Endothelial cell of umbilical vein (primary cell): ENCODE data around the gene POLR3A. TPM values are rescaled to one million over a fixed set of nuclear protein-coding genes. Genes with fewer than 3 reads are reported as not detected.
"Not testable (repeated sequence)": the region's sequence is repeated elsewhere in the genome, so short reads cannot be mapped to it uniquely, and the experiment has no call there.

Experiments
- BruUV-seq: library from RNA; stranded (reverse); fragments of 400-500 nt; replicated peaks from 2 replicates; lab custom pipeline; 2021; lab: Mats Ljungman, UMichigan
- CTCF ChIA-PET: fragments of 300-600, 350-600 bp; sonication (Branson Sonifier 250); formaldehyde crosslinking; loops from one replicate; lab custom pipeline; 2021; ENCODE audit warnings: antibody characterized with exemption, inconsistent platforms; lab: Charles Lee
- POLR2A ChIA-PET: fragments of 300-600, 350-600 bp; sonication (Branson Sonifier 250); formaldehyde crosslinking; loops from one replicate; lab custom pipeline; 2021; ENCODE audit warnings: antibody characterized with exemption, inconsistent platforms; lab: Charles Lee
- DNase-seq: peaks from one replicate; pipeline ENCODE4 v3.0.0-alpha.2; 2011; ENCODE audit warnings: low read depth, low spot score
- FAIRE-seq: peaks from 2 replicates; lab custom pipeline; 2011; peaks lifted over from hg19 to GRCh38; lab: Jason Lieb, UNC
- H2AFZ ChIP-seq: 2 replicates; pipeline ENCODE4 v1.6.0; 2012; ENCODE audit warnings: low read depth, low read length, control low read depth, inconsistent platforms
- H3K27ac ChIP-seq: 2 replicates; pipeline ENCODE4 v1.5.1; 2011; ENCODE audit warnings: low read depth, mild to moderate bottlenecking, control low read depth, low read length, moderate library complexity; ENCODE audit not compliant: insufficient read depth
- H3K27me3 ChIP-seq, 2 experiments: 2 replicates each; pipeline versions ENCODE4 v1.6.0 to v1.6.1; 2011; ENCODE audit warnings: low read length in 2 of 2, mixed read lengths in 1 of 2; ENCODE audit not compliant: control insufficient read depth in 2 of 2, insufficient read depth in 2 of 2
- H3K36me3 ChIP-seq, 2 experiments: 2 replicates in 1 of 2; 3 replicates in 1 of 2; pipeline ENCODE4 v1.5.1; 2011; ENCODE audit warnings: low read length in 2 of 2, mild to moderate bottlenecking in 1 of 2, moderate library complexity in 1 of 2; ENCODE audit not compliant: control insufficient read depth in 2 of 2, insufficient read depth in 2 of 2; ENCODE audit errors: extremely low read depth in 1 of 2
- H3K4me1 ChIP-seq: 3 replicates; pipeline ENCODE4 v1.5.1; 2011; ENCODE audit warnings: mild to moderate bottlenecking, low read length; ENCODE audit not compliant: control insufficient read depth, insufficient read depth; ENCODE audit errors: extremely low read depth
- H3K4me2 ChIP-seq: 2 replicates; pipeline ENCODE4 v1.6.1; 2011; ENCODE audit warnings: low read length, control low read depth, mixed read lengths; ENCODE audit not compliant: insufficient read depth
- H3K4me3 ChIP-seq, 3 experiments: fragments of 200-600 bp in 1 of 3; sonication (generic), shearing (Covaris generic) in 1 of 3; replicated peaks in 1 of 3; 2 replicates each; pipeline ENCODE4 v1.5.1; 2011 to 2016; ENCODE audit warnings: control low read depth in 3 of 3, low read length in 3 of 3, mild to moderate bottlenecking in 2 of 3, inconsistent platforms in 1 of 3, low read depth in 1 of 3, moderate library complexity in 1 of 3; ENCODE audit not compliant: insufficient read depth in 1 of 3
- H3K79me2 ChIP-seq: 2 replicates; pipeline ENCODE4 v1.6.0; 2012; ENCODE audit warnings: low read length, inconsistent platforms; ENCODE audit not compliant: control insufficient read depth, insufficient read depth
- H3K9ac ChIP-seq: replicated peaks from 2 replicates; pipeline ENCODE3; 2011; ENCODE audit warnings: low read length, control low read depth; ENCODE audit not compliant: insufficient read depth; ENCODE audit errors: extremely low read depth
- H3K9me1 ChIP-seq: replicated peaks from 3 replicates; pipeline ENCODE4 v1.6.0; 2011; ENCODE audit warnings: mild to moderate bottlenecking, low read length; ENCODE audit not compliant: control insufficient read depth, insufficient read depth; ENCODE audit errors: extremely low read depth
- H3K9me3 ChIP-seq: replicated peaks from 2 replicates; pipeline ENCODE4 v1.5.1; 2012; ENCODE audit warnings: low read length, inconsistent platforms; ENCODE audit not compliant: control insufficient read depth, insufficient read depth
- H4K20me1 ChIP-seq: replicated peaks from 2 replicates; pipeline ENCODE3; 2011; ENCODE audit warnings: mild to moderate bottlenecking, low read length; ENCODE audit not compliant: control insufficient read depth, insufficient read depth; ENCODE audit errors: extremely low read depth
- EZH2 ChIP-seq: IDR thresholded peaks from 2 replicates; pipeline ENCODE4 v1.6.1; 2012; ENCODE audit warnings: borderline replicate concordance, low read depth, mild to moderate bottlenecking, moderate library complexity, low read length, inconsistent platforms; ENCODE audit not compliant: severe bottlenecking
- FOS ChIP-seq: IDR thresholded peaks from 2 replicates; pipeline ENCODE4 v1.6.1; 2011; ENCODE audit warnings: mild to moderate bottlenecking, low read length, moderate library complexity, borderline replicate concordance; ENCODE audit not compliant: insufficient read depth
- GATA2 ChIP-seq: IDR thresholded peaks from 2 replicates; pipeline ENCODE4 v1.7.0; 2011; ENCODE audit warnings: low read depth, mild to moderate bottlenecking, moderate library complexity, mixed read lengths, low read length; ENCODE audit not compliant: insufficient read length, insufficient read depth
- JUN ChIP-seq: IDR thresholded peaks from 2 replicates; pipeline ENCODE4 v1.6.1; 2011; ENCODE audit warnings: borderline replicate concordance, low read depth; ENCODE audit not compliant: insufficient read length, insufficient read depth
- MAX ChIP-seq: IDR thresholded peaks from 2 replicates; pipeline ENCODE4 v1.6.1; 2011; ENCODE audit not compliant: insufficient read depth, insufficient read length
- MYC ChIP-seq: IDR thresholded peaks from one replicate; pipeline ENCODE4 v1.6.1; 2011; ENCODE audit warnings: mild to moderate bottlenecking, low read depth, low read length
- POLR2A ChIP-seq: IDR thresholded peaks from 2 replicates; pipeline ENCODE4 v1.6.1; 2012; ENCODE audit warnings: low read depth, mild to moderate bottlenecking, control low read depth, low read length
- POLR2AphosphoS5 ChIP-seq: IDR thresholded peaks from 2 replicates; pipeline ENCODE4 v1.6.1; 2012; ENCODE audit warnings: low read depth, mild to moderate bottlenecking, control low read depth, low read length, moderate library complexity; ENCODE audit not compliant: insufficient read depth
- dilution Hi-C: fragments of 300-500 bp; cut with MboI; formaldehyde crosslinking; loops from one replicate; pipeline ENCODE4 v1.15.0; 2019; ENCODE audit warnings: low sequenced_read_pairs; ENCODE audit not compliant: extremely low pct_ligation_motif_present
- intact Hi-C: fragments of 100-400 bp; cut with micrococcal nuclease; formaldehyde crosslinking; loops from one replicate; pipeline ENCODE4 v1.10.0; 2022
- polyA plus RNA-seq, 4 experiments: library from polyadenylated mRNA; depleted of rRNA in 3 of 4; stranded (reverse) in 3 of 4; unstranded in 1 of 4; fragments of >200 nt; gene quantifications; 2 replicates each; pipeline versions ENCODE4 v1.2.1 to v1.2.3, GENCODE V29; 2011 to 2012; ENCODE audit warnings: missing spikeins in 1 of 4
- total RNA-seq: library from RNA; stranded (reverse); gene quantifications from 2 replicates; pipeline ENCODE4 v1.2.3, GENCODE V29; 2021
- TF ChIP-seq, protein P1 (sequence below), 2 donors: IDR thresholded peaks; 1 replicate in 1 of 2; 2 replicates in 1 of 2; pipeline ENCODE4 v1.5.1; 2011; ENCODE audit warnings: low read length in 2 of 2, mild to moderate bottlenecking in 2 of 2, moderate library complexity in 2 of 2, control low read depth in 1 of 2, inconsistent platforms in 1 of 2, low read depth in 1 of 2; ENCODE audit not compliant: insufficient read depth in 1 of 2; ENCODE audit errors: extremely low read depth in 1 of 2

The POLR3A gene
- total and polyA plus RNA-seq, 2 donors (not counting 3 experiments of a cell fraction or from before 2014, with no cell fraction given) = 9.5 to 25.3 TPM

DNA sequence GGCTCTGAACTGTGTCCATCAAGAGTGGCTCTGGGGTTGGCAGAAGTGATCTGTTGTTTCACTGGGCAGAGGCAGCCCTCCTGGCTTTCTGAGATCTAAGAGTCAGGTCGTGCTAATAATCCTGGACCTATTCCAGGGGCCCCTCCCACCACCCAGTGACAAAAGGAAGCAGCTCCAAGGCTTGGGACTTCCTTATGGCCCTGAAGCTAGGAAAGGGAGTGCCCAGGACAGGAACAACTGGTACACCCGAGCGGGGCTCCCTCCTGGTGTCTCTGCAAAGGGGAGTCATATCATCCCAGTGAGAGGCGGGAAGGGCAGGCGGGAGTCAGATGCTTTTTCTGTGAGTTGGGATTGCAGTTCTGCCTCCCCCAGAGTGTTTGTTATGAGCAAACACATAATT lies 36.7 kb upstream of the POLR3A start:
- POLR2A ChIA-PET = no interaction called here
- H3K9me1 ChIP-seq = no peaks in the 10 kb centered on the region
- no peaks in the 10 kb centered on the region for H3K79me2 ChIP-seq
- no peak overlapping the region for H3K4me2 ChIP-seq
- no TSS peak for BruUV-seq
- H2AFZ ChIP-seq = no peak overlapping the region
- H3K27ac ChIP-seq = no peak overlapping the region
- H3K27me3 ChIP-seq = no peaks in the 10 kb centered on the region
- intact Hi-C loops (no loop called here), dilution Hi-C loops (no loop called here)
- FAIRE-seq (no peak), DNase-seq (no peak)
- CTCF ChIA-PET = no interaction called here
- no peaks in the 10 kb centered on the region for H3K36me3 ChIP-seq
- H3K4me3 ChIP-seq = no peak overlapping the region
- TF ChIP-seq GATA2 = no peak
- TF ChIP-seq POLR2AphosphoS5 = no peak
- no peak for TF ChIP-seq MAX
- no peak for TF ChIP-seq JUN
- no peaks in the 10 kb centered on the region for H3K9me3 ChIP-seq
- no peak overlapping the region for H3K9ac ChIP-seq
- H4K20me1 ChIP-seq = no peaks in the 10 kb centered on the region
- no peaks in the 10 kb centered on the region for H3K4me1 ChIP-seq

- no peak overlapping the region for H3K4me2 ChIP-seq
- H3K9ac ChIP-seq = no peak overlapping the region
- no peak overlapping the region for H3K27ac ChIP-seq
- DNase-seq = no peak
- H2AFZ ChIP-seq = no peak overlapping the region
- H3K9me1 ChIP-seq = no peaks in the 10 kb centered on the region
- dilution Hi-C loops (no loop called here), intact Hi-C loops (no loop called here)
- no peak for FAIRE-seq
- no peak for TF ChIP-seq EZH2
- TF ChIP-seq JUN = no peak
- TF ChIP-seq GATA2 = no peak
- no peak for TF ChIP-seq POLR2AphosphoS5
- TF ChIP-seq MYC = no peak
- no peak for TF ChIP-seq MAX
- TF ChIP-seq, protein P1, sequence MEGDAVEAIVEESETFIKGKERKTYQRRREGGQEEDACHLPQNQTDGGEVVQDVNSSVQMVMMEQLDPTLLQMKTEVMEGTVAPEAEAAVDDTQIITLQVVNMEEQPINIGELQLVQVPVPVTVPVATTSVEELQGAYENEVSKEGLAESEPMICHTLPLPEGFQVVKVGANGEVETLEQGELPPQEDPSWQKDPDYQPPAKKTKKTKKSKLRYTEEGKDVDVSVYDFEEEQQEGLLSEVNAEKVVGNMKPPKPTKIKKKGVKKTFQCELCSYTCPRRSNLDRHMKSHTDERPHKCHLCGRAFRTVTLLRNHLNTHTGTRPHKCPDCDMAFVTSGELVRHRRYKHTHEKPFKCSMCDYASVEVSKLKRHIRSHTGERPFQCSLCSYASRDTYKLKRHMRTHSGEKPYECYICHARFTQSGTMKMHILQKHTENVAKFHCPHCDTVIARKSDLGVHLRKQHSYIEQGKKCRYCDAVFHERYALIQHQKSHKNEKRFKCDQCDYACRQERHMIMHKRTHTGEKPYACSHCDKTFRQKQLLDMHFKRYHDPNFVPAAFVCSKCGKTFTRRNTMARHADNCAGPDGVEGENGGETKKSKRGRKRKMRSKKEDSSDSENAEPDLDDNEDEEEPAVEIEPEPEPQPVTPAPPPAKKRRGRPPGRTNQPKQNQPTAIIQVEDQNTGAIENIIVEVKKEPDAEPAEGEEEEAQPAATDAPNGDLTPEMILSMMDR (IDR thresholded peaks at IDR 0.05; ENCODE audit: extremely low read depth in 1 of 2, insufficient read depth in 1 of 2, low read depth in 1 of 2, low read length in 2 of 2) = no peak
- TF ChIP-seq FOS = no peak
- TF ChIP-seq POLR2A = no peak
- no peaks in the 10 kb centered on the region for H3K9me3 ChIP-seq
- no peaks in the 10 kb centered on the region for H3K79me2 ChIP-seq
- ChIA-PET POLR2A (no interaction called here), CTCF (no interaction called here)
- H3K4me3 ChIP-seq = no peak overlapping the region
- H3K36me3 ChIP-seq = no peaks in the 10 kb centered on the region
- no TSS peak for BruUV-seq
- H3K4me1 ChIP-seq = no peaks in the 10 kb centered on the region
- H4K20me1 ChIP-seq = no peaks in the 10 kb centered on the region
- H3K27me3 ChIP-seq = no peaks in the 10 kb centered on the region
Observed at GRCh38 chr10:78065611-78066010, 36.3 kb upstream of the POLR3A start.

- H3K79me2 ChIP-seq, H3K9me3 ChIP-seq, H3K9me1 ChIP-seq, H3K4me1 ChIP-seq, H3K9ac ChIP-seq, H3K4me2 ChIP-seq, H3K36me3 ChIP-seq, intact Hi-C loops, DNase-seq, H2AFZ ChIP-seq, H3K27me3 ChIP-seq, H3K27ac ChIP-seq, H4K20me1 ChIP-seq, FAIRE-seq, CTCF ChIA-PET, dilution Hi-C loops, H3K4me3 ChIP-seq, POLR2A ChIA-PET, BruUV-seq: not testable (repeated sequence)
Observed at GRCh38 chr10:78064919-78065318, 35.6 kb upstream of the POLR3A start.
